HG02759 (cell line): ENCODE measurements around the gene GSDME.
"Not testable (repeated sequence)": the region's sequence is repeated elsewhere in the genome, so short reads cannot be mapped to it uniquely, and the experiment has no call there.

Source experiments
- ATAC-seq: cut with Tn5 transposase; IDR thresholded peaks from one replicate; pipeline ENCODE4 v1.9.1; 2021; ENCODE audit warnings: mild to moderate bottlenecking, moderate library complexity; ENCODE audit not compliant: unreplicated experiment

Gene GSDME

GRCh38 chr7:24757353-24758275 is at the start of gene GSDME:
Gene GSDME, minus strand, starts transcription at chr7:24757464. Its CDS starts 7,690 bp downstream, at chr7:24749774.
- peak; percentile 75 for ATAC-seq

- ATAC-seq, result no peak
Measured at GRCh38 chr7:24802300-24802699, 45.0 kb upstream of the GSDME start.

GRCh38 chr7:24801883-24802282 is 44.6 kb upstream of the GSDME start:
- no peak for ATAC-seq

GRCh38 chr7:24800667-24801066 is 43.4 kb upstream of the GSDME start:
- no peak for ATAC-seq

- ATAC-seq, result no peak
Measured at GRCh38 chr7:24800073-24800472, 42.8 kb upstream of the GSDME start.

- no peak for ATAC-seq
Measured at GRCh38 chr7:24799506-24799905, 42.2 kb upstream of the GSDME start.

- no peak for ATAC-seq
Measured at GRCh38 chr7:24798261-24798660, 41.0 kb upstream of the GSDME start.

- ATAC-seq, result no peak
Measured at GRCh38 chr7:24797270-24797669, 40.0 kb upstream of the GSDME start.

- no peak for ATAC-seq
Measured at GRCh38 chr7:24795407-24795767, 38.1 kb upstream of the GSDME start.

GRCh38 chr7:24794751-24795406 is 37.6 kb upstream of the GSDME start:
- ATAC-seq, result not testable (repeated sequence)

GRCh38 chr7:24793982-24794648 is 36.9 kb upstream of the GSDME start:
- ATAC-seq, result no peak

- ATAC-seq, result no peak
Measured at GRCh38 chr7:24788961-24789576, 31.8 kb upstream of the GSDME start.

GRCh38 chr7:24788075-24788474 is 30.8 kb upstream of the GSDME start:
- ATAC-seq, result no peak

- ATAC-seq, result peak; percentile 68
Measured at GRCh38 chr7:24786941-24787340, 29.7 kb upstream of the GSDME start.

GRCh38 chr7:24786306-24786705 is 29.0 kb upstream of the GSDME start:
- no peak for ATAC-seq

GRCh38 chr7:24784277-24784676 is 27.0 kb upstream of the GSDME start:
- ATAC-seq, result no peak

- no peak for ATAC-seq
Measured at GRCh38 chr7:24783698-24784097, 26.4 kb upstream of the GSDME start.

- ATAC-seq, result no peak
Measured at GRCh38 chr7:24781106-24781505, 23.8 kb upstream of the GSDME start.

- no peak for ATAC-seq
Measured at GRCh38 chr7:24779283-24779655, 22.0 kb upstream of the GSDME start.

GRCh38 chr7:24778543-24779282 is 21.4 kb upstream of the GSDME start:
- peak; percentile 67 for ATAC-seq

GRCh38 chr7:24777806-24778205 is 20.5 kb upstream of the GSDME start:
- ATAC-seq, result no peak
